IMR-90 (cell line): ENCODE results near the gene DCHS1. TPM values are rescaled to one million over a fixed set of nuclear protein-coding genes. Genes with fewer than 3 reads are reported as not detected.

Experiments
- ATAC-seq: fragments of 200-7000 bp; cut with Tn5 transposase; 2 replicates; pipeline ENCODE4 v1.9.1; 2020; ENCODE audit warnings: low read depth, mild to moderate bottlenecking, moderate library complexity
- BruUV-seq: library from RNA; stranded (reverse); fragments of 400-500 nt; replicated peaks from 2 replicates; lab custom pipeline; 2021; lab: Mats Ljungman, UMichigan
- CTCF ChIA-PET: fragments of 300-600 bp; formaldehyde crosslinking; extraction: SDS; loops from one replicate; lab custom pipeline; 2021; ENCODE audit warnings: antibody characterized with exemption; lab: Yijun Ruan, JAX
- POLR2A ChIA-PET: fragments of 300-600 bp; sonication (Branson Sonifier 250); formaldehyde crosslinking; loops from one replicate; lab custom pipeline; 2022; ENCODE audit warnings: antibody characterized with exemption; ENCODE audit not compliant: unreplicated experiment; lab: Charles Lee
- DNase-seq: peaks from one replicate; pipeline ENCODE4 v3.0.0; 2013
- H2AFZ ChIP-seq: replicated peaks from 2 replicates; pipeline ENCODE3; 2013; ENCODE audit warnings: low read length, mild to moderate bottlenecking; ENCODE audit not compliant: poor library complexity
- H2AK5ac ChIP-seq: 2 replicates; pipeline ENCODE4 v1.6.1; 2013; ENCODE audit warnings: low read depth, low read length, inconsistent platforms
- H2AK9ac ChIP-seq: replicated peaks from 2 replicates; pipeline ENCODE3; 2013; ENCODE audit warnings: mild to moderate bottlenecking, low read depth, low read length, moderate library complexity; ENCODE audit not compliant: poor library complexity
- H2BK120ac ChIP-seq: 2 replicates; pipeline ENCODE4 v1.6.1; 2013; ENCODE audit warnings: low read depth, low read length, inconsistent platforms
- H2BK15ac ChIP-seq: 3 replicates; pipeline ENCODE4 v1.6.1; 2013; ENCODE audit warnings: low read depth, low read length, inconsistent platforms
- H2BK20ac ChIP-seq: 2 replicates; pipeline ENCODE4 v1.6.1; 2013; ENCODE audit warnings: low read depth, mild to moderate bottlenecking, inconsistent platforms, low read length, moderate library complexity
- H2BK5ac ChIP-seq: 2 replicates; pipeline ENCODE4 v1.6.1; 2013; ENCODE audit warnings: mild to moderate bottlenecking, low read depth, low read length, inconsistent platforms; ENCODE audit not compliant: poor library complexity, severe bottlenecking
- H3K14ac ChIP-seq: replicated peaks from 2 replicates; pipeline ENCODE4 v1.6.1; 2013; ENCODE audit warnings: low read depth, low read length, inconsistent platforms
- H3K18ac ChIP-seq: 2 replicates; pipeline ENCODE4 v1.6.1; 2013; ENCODE audit warnings: low read depth, low read length, control low read depth
- H3K23ac ChIP-seq: 2 replicates; pipeline ENCODE4 v1.6.1; 2013; ENCODE audit warnings: low read depth, low read length, inconsistent platforms
- H3K27ac ChIP-seq: 2 replicates; pipeline ENCODE4 v1.5.1; 2013; ENCODE audit warnings: mild to moderate bottlenecking, control low read depth, low read length; ENCODE audit not compliant: insufficient read depth
- H3K27me3 ChIP-seq: 2 replicates; pipeline ENCODE4 v1.6.1; 2013; ENCODE audit warnings: low read length; ENCODE audit not compliant: control insufficient read depth, insufficient read depth
- H3K36me3 ChIP-seq: 2 replicates; pipeline ENCODE4 v1.6.1; 2013; ENCODE audit warnings: low read length, mixed read lengths; ENCODE audit not compliant: control insufficient read depth, insufficient read depth
- H3K4ac ChIP-seq: 2 replicates; pipeline ENCODE4 v1.6.1; 2013; ENCODE audit warnings: low read depth, low read length, inconsistent platforms
- H3K4me1 ChIP-seq: 2 replicates; pipeline ENCODE4 v1.6.1; 2013; ENCODE audit warnings: low read length, mixed read lengths; ENCODE audit not compliant: control insufficient read depth, insufficient read depth
- H3K4me2 ChIP-seq: 2 replicates; pipeline ENCODE4 v1.6.1; 2013; ENCODE audit warnings: low read depth, mild to moderate bottlenecking, control low read depth, low read length, moderate library complexity
- H3K4me3 ChIP-seq: 2 replicates; pipeline ENCODE4 v1.5.1; 2013; ENCODE audit warnings: low read depth, mild to moderate bottlenecking, control low read depth, low read length, moderate library complexity; ENCODE audit not compliant: insufficient read depth
- H3K56ac ChIP-seq: 2 replicates; pipeline ENCODE4 v1.6.1; 2013; ENCODE audit warnings: low read length, inconsistent platforms; ENCODE audit not compliant: insufficient read depth; ENCODE audit errors: extremely low read depth
- H3K79me1 ChIP-seq, 2 experiments: 2 replicates each; pipeline ENCODE4 v1.6.1; 2013; ENCODE audit warnings: low read length in 2 of 2, inconsistent platforms in 1 of 2, low read depth in 1 of 2
- H3K9ac ChIP-seq: 2 replicates; pipeline ENCODE4 v1.6.1; 2013; ENCODE audit warnings: low read depth, low read length, control low read depth
- H3K9me1 ChIP-seq: 2 replicates; pipeline ENCODE4 v1.6.1; 2013; ENCODE audit warnings: low read length, inconsistent platforms; ENCODE audit not compliant: insufficient read depth
- H3K9me3 ChIP-seq: 2 replicates; pipeline ENCODE4 v1.6.1; 2013; ENCODE audit warnings: low read length; ENCODE audit not compliant: control insufficient read depth, insufficient read depth
- H4K20me1 ChIP-seq: 2 replicates; pipeline ENCODE4 v1.6.1; 2013; ENCODE audit warnings: low read length, inconsistent platforms; ENCODE audit not compliant: insufficient read depth
- H4K5ac ChIP-seq: 2 replicates; pipeline ENCODE4 v1.6.1; 2013; ENCODE audit warnings: mild to moderate bottlenecking, low read depth, low read length, control low read depth
- H4K8ac ChIP-seq, 2 experiments: 2 replicates each; pipeline ENCODE4 v1.6.1; 2013; ENCODE audit warnings: low read depth in 2 of 2, low read length in 2 of 2, control low read depth in 1 of 2, inconsistent platforms in 1 of 2
- H4K91ac ChIP-seq: 2 replicates; pipeline ENCODE4 v1.6.1; 2013; ENCODE audit warnings: low read depth, low read length, inconsistent platforms; ENCODE audit not compliant: insufficient read depth
- BHLHE40 ChIP-seq: fragments of 150-350 bp; IDR thresholded peaks from 2 replicates; pipeline ENCODE4 v1.6.1; 2016; ENCODE audit warnings: mild to moderate bottlenecking, low read depth, low read length
- CEBPB ChIP-seq: IDR thresholded peaks from 2 replicates; pipeline ENCODE4 v1.6.1; 2012; ENCODE audit warnings: low read depth, low read length, improper control_type of control experiment
- CTCF ChIP-seq: conservative IDR thresholded peaks from 2 replicates; pipeline ENCODE4 v1.5.1; 2012; ENCODE audit warnings: mild to moderate bottlenecking, low read depth, low read length, improper control_type of control experiment
- FOS ChIP-seq: fragments of 150-350 bp; IDR thresholded peaks from 2 replicates; pipeline ENCODE4 v1.6.1; 2016; ENCODE audit warnings: low read depth, low read length
- POLR2A ChIP-seq: IDR thresholded peaks from 2 replicates; pipeline ENCODE4 v1.6.1; 2012; ENCODE audit warnings: mild to moderate bottlenecking, low read depth, low read length
- RCOR1 ChIP-seq: IDR thresholded peaks from 2 replicates; pipeline ENCODE4 v1.6.1; 2012; ENCODE audit warnings: mild to moderate bottlenecking, low read length, improper control_type of control experiment; ENCODE audit not compliant: insufficient replicate concordance
- WGBS, 2 experiments: methylation state at CpG; one replicate each; pipeline versions ENCODE4 v1.1.5 to v1.1.7; 2013; ENCODE audit warnings: missing lambda C conversion rate in 2 of 2; ENCODE audit not compliant: insufficient read length in 1 of 2; ENCODE audit errors: extremely low coverage in 2 of 2; 5-methylcytosine and 5-hydroxymethylcytosine counted together
- dilution Hi-C: fragments of 300-500 bp; cut with HindIII; formaldehyde crosslinking; loops from one replicate; pipeline ENCODE4 v1.14.3; 2018; ENCODE audit warnings: low sequenced_read_pairs; ENCODE audit not compliant: unreplicated experiment
- in situ Hi-C: fragments of 300-500 bp; cut with MboI; formaldehyde crosslinking; loops from 3 replicates; pipeline ENCODE4 v1.14.3; 2019; ENCODE audit warnings: low sequenced_read_pairs, inconsistent platforms, mixed read lengths
- intact Hi-C: fragments of 100-400 bp; cut with micrococcal nuclease; formaldehyde crosslinking; loops from 2 replicates; pipeline ENCODE4 v1.10.0; 2022
- polyA plus RNA-seq, 3 experiments: library from polyadenylated mRNA; depleted of rRNA; stranded (reverse); fragments of >200 nt; gene quantifications; 2 replicates each; pipeline ENCODE4 v1.2.3, GENCODE V29; 2012; ENCODE audit warnings: low replicate concordance in 1 of 3
- total RNA-seq: library from RNA; depleted of rRNA; stranded (reverse); fragments of >200 nt; gene quantifications from 2 replicates; pipeline ENCODE4 v1.2.3, GENCODE V29; 2012

Gene DCHS1
- total and polyA plus RNA-seq, 2 of the 4 experiments (the other 2 are of a cell fraction): 1.4 to 3.3 TPM

DNA sequence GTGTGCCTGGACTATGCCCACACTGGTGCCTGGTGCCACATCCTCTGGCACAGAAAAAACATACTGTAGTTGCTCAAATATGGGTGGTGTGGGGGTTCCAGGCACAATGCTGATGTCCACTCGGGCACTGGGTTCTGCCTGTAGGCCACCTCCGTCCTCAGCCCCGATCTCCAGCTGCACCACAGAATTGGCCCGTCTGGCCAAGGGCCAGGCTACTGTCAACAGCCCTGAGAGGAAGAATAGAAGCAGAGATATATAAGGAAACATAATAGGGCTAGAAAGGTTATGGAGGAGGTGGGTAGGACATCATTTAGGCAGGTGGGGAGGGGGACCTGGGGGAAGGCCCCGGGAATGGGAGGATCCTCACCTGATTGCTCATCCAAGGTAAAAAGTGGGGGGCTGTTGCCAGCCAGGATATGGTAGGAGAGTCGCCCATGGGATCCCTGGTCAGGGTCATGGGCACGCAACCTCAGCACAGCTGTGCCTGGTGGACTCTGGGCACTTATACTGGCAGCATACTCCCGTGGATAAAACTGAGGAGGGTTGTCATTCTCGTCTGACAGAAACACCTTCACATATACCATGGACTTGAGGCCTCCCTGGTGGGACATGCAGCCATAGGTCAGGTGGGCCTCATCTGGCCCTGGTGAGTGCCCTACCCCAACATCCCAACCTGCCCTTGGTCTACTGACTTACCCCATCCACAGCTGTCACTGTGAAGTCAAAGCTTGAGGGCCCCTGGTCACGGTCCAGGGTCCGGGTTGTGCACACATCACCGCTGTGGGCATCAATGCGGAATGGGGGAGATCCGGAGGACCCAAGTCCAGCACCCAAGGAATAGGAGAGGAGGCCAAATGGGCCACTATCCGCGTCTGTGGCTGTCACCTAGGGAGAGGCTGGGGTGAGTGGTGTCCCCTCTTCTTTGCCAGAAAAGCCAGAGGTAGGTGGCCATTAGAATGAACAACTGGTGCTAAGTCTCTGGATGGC, 21.9 kb downstream of the DCHS1 start:
- Histone ChIP-seq H3K18ac (no peak overlapping the region), H3K4ac (no peak overlapping the region), H4K5ac (no peak overlapping the region), H2AK9ac (no peak overlapping the region), H4K91ac (no peak overlapping the region), H2AFZ (no peak overlapping the region), H3K14ac (no peak overlapping the region), H4K20me1 (peaks cover 4% of the 10 kb centered on the region; the same call in 1 of the 2 replicates), H3K79me1 (no peaks in the 10 kb centered on the region), H2AK5ac (no peak overlapping the region), H4K8ac (no peak overlapping the region), H2BK120ac (no peak overlapping the region), H3K56ac (no peak overlapping the region), H3K36me3 (peaks cover 41% of the 10 kb centered on the region), H2BK15ac (no peak overlapping the region), H3K9me1 (no peaks in the 10 kb centered on the region; the same call in 1 of the 2 replicates), H3K4me2 (no peak overlapping the region), H3K4me3 (no peak overlapping the region), H3K9me3 (no peaks in the 10 kb centered on the region), H3K9ac (no peak overlapping the region), H2BK5ac (no peak overlapping the region), H3K27ac (no peak overlapping the region), H3K4me1 (peaks cover 10% of the 10 kb centered on the region), H3K27me3 (no peaks in the 10 kb centered on the region), H3K23ac (no peak overlapping the region), H2BK20ac (no peak overlapping the region)
- in situ Hi-C loops (no loop called here), intact Hi-C loops (no loop called here), dilution Hi-C loops (no loop called here)
- ChIA-PET CTCF (interaction anchor here (0.6 to 1.5 kb wide), 2 partner anchors 10 to 49 kb away, joined by 3 read pairs; partner anchors contain the start of gene MRPL17), POLR2A (no interaction called here)
- 90% methylated on average over 4 of the region's 16 CpGs; no CpG with 5 or more reads in 1 of the 2 experiments for WGBS, 2 experiments
- DNase-seq (no peak), ATAC-seq (no peak)
- no TSS peak for BruUV-seq
- TF ChIP-seq RCOR1 (no peak), FOS (no peak), CTCF (no peak), POLR2A (no peak), CEBPB (no peak), BHLHE40 (no peak)
